ENCODE results near the gene SHROOM1.

DNA sequence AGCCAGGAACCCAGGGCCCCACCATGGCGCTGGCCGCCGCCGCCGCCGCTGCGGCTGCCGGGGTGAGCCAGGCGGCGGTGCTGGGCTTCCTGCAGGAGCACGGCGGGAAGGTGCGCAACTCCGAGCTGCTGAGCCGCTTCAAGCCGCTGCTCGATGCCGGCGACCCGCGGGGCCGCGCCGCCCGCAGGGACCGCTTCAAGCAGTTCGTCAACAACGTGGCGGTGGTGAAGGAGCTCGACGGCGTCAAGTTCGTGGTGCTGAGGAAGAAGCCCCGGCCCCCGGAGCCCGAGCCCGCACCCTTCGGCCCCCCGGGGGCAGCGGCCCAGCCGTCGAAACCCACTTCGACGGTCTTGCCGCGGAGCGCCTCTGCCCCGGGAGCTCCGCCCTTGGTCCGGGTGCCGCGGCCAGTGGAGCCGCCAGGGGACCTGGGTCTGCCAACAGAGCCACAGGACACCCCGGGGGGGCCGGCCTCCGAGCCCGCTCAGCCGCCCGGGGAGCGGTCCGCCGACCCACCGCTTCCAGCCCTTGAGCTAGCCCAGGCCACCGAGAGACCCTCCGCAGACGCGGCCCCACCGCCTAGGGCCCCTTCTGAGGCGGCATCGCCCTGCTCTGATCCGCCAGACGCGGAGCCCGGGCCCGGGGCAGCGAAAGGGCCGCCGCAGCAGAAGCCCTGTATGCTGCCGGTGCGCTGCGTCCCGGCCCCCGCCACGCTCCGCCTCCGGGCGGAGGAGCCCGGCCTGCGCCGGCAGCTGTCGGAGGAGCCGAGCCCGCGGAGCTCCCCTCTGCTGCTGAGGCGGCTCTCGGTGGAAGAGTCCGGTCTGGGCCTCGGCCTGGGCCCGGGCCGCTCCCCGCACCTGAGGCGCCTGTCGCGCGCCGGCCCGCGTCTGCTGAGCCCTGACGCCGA is 16.6 kb downstream of the SHROOM1 start:
- TF ChIP-seq, protein P1, sequence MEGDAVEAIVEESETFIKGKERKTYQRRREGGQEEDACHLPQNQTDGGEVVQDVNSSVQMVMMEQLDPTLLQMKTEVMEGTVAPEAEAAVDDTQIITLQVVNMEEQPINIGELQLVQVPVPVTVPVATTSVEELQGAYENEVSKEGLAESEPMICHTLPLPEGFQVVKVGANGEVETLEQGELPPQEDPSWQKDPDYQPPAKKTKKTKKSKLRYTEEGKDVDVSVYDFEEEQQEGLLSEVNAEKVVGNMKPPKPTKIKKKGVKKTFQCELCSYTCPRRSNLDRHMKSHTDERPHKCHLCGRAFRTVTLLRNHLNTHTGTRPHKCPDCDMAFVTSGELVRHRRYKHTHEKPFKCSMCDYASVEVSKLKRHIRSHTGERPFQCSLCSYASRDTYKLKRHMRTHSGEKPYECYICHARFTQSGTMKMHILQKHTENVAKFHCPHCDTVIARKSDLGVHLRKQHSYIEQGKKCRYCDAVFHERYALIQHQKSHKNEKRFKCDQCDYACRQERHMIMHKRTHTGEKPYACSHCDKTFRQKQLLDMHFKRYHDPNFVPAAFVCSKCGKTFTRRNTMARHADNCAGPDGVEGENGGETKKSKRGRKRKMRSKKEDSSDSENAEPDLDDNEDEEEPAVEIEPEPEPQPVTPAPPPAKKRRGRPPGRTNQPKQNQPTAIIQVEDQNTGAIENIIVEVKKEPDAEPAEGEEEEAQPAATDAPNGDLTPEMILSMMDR (conservative IDR thresholded peaks at IDR 0.05; ENCODE audit: low read depth in 2 of 2) = no peak
- TF ChIP-seq EZH2 (IDR thresholded peaks at IDR 0.05; ENCODE audit: low read depth, unreplicated experiment) (peak; percentile 66), POLR2AphosphoS5 (IDR thresholded peaks at IDR 0.05; ENCODE audit: low read depth) (no peak), JUNB (IDR thresholded peaks at IDR 0.05; ENCODE audit: unreplicated experiment) (no peak)
